DND-41 (cell line): Measurements from ENCODE around the gene PRXL2B.

Source experiments
- ATAC-seq: fragments of 200-7000 bp; cut with Tn5 transposase; 3 replicates; pipeline ENCODE4 v1.9.1; 2021; ENCODE audit warnings: low read depth; ENCODE audit not compliant: insufficient read depth
- DNase-seq: peaks from one replicate; pipeline ENCODE4 v3.0.0-alpha.2; 2020
- H2AFZ ChIP-seq: 2 replicates; pipeline ENCODE4 v1.6.0; 2012; ENCODE audit warnings: low read depth, low read length
- H3K27ac ChIP-seq: 2 replicates; pipeline ENCODE4 v1.5.1; 2012; ENCODE audit warnings: low read length, inconsistent platforms
- H3K27me3 ChIP-seq: fragments of 200-600 bp; sonication (generic); 2 replicates; pipeline ENCODE4 v1.6.0; 2012; ENCODE audit warnings: low read length, mild to moderate bottlenecking, inconsistent platforms; ENCODE audit not compliant: insufficient read depth, poor library complexity
- H3K36me3 ChIP-seq: 2 replicates; pipeline ENCODE4 v1.5.1; 2012; ENCODE audit warnings: low read length, inconsistent platforms; ENCODE audit not compliant: insufficient read depth
- H3K4me1 ChIP-seq: 2 replicates; pipeline ENCODE4 v1.5.1; 2012; ENCODE audit warnings: mild to moderate bottlenecking, low read length; ENCODE audit not compliant: insufficient read depth
- H3K4me2 ChIP-seq: 2 replicates; pipeline ENCODE4 v1.6.0; 2012; ENCODE audit warnings: mild to moderate bottlenecking, moderate library complexity, low read length, inconsistent platforms; ENCODE audit not compliant: insufficient read depth
- H3K4me3 ChIP-seq, 2 experiments: fragments of 200-600 bp in 1 of 2; shearing (Covaris generic) in 1 of 2; 2 replicates each; pipeline ENCODE4 v1.5.1; 2012 to 2016; ENCODE audit warnings: inconsistent platforms in 2 of 2, low read length in 2 of 2, mild to moderate bottlenecking in 2 of 2, low read depth in 1 of 2, moderate library complexity in 1 of 2
- H3K79me2 ChIP-seq: 2 replicates; pipeline ENCODE4 v1.6.0; 2012; ENCODE audit warnings: low read length, inconsistent platforms; ENCODE audit not compliant: insufficient read depth
- H3K9ac ChIP-seq: 2 replicates; pipeline ENCODE4 v1.6.0; 2012; ENCODE audit warnings: low read depth, mild to moderate bottlenecking, inconsistent platforms, low read length, moderate library complexity
- H3K9me3 ChIP-seq: 2 replicates; pipeline ENCODE4 v1.5.1; 2012; ENCODE audit warnings: low read length, moderate library complexity, mild to moderate bottlenecking, inconsistent platforms; ENCODE audit not compliant: insufficient read depth, severe bottlenecking
- H4K20me1 ChIP-seq: 2 replicates; pipeline ENCODE4 v1.6.0; 2012; ENCODE audit warnings: low read length; ENCODE audit not compliant: insufficient read depth
- EZH2 ChIP-seq: IDR thresholded peaks from 3 replicates; pipeline ENCODE4 v1.6.1; 2012; ENCODE audit warnings: borderline replicate concordance, low read depth, mild to moderate bottlenecking, moderate library complexity, low read length, inconsistent platforms; ENCODE audit not compliant: severe bottlenecking
- TF ChIP-seq, protein P1 (sequence below): IDR thresholded peaks from 2 replicates; pipeline ENCODE4 v1.5.1; 2012; ENCODE audit warnings: borderline replicate concordance, low read length, moderate library complexity, mild to moderate bottlenecking; ENCODE audit not compliant: poor library complexity, severe bottlenecking; ENCODE audit errors: extremely low read depth

The PRXL2B gene

DNA sequence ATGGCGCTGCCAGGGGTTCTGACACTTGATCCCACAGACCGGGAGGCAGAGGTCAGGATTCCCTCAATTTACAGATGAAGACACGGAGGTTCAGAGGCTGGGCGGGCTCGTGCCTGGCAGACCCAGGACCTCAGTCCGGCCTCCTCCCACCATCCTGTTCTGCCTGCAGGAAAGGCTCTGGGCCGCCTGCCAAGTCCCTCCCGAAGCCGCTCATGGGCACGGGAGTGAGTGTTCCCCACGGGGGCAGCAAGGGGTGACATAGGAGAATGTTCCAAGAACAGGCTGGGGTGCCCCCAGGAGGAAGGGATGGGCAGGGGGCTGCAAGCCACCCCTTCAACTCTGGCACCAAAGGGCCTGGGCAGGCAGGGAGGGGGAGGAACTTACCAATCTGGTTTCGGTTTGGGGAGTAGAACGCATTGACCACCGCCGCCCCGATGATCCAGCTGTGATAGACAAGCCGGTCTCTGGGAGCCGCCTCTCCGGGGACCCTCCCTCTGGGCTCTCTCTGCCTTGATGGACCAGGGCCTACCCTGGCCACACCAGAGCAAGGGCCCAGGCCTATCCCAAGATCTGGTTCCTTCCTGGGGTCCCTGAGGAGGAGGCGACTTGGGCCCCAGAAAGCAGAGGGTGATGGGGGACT, 7.5 kb downstream of the PRXL2B start:
- Histone ChIP-seq H3K4me3 (no peak overlapping the region), H3K9ac (no peak overlapping the region)
- no peak for ATAC-seq

DNA sequence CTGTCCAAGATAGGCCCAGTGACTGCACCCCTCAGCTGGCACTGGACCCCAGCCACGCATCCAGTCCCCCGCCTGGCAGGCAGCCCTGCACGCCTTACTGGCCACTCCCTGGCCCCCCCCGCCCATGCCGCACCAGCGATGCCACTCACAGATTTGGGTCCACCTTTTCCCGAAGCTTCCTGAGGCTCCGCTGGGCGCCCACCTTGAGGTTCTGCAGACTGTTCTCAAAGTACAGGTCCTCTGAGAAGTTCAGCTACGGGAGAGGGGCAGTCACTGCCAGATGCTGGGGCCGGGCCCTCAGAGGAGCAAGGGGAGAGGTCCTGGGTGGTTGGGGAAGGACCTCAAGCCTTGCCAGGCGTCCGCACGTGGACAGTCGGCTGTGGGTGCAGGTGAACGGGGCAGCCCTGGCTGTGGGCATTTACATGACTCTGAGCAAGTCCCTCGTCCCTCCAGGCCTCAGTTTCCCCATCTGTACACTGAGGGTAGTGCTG, 8.1 kb downstream of the PRXL2B start:
- ATAC-seq (no peak), DNase-seq (no peak)
- Histone ChIP-seq H3K4me3 (no peak overlapping the region), H3K27ac (no peak overlapping the region), H3K79me2 (no peaks in the 10 kb centered on the region), H3K4me2 (no peak overlapping the region), H3K36me3 (no peaks in the 10 kb centered on the region), H3K27me3 (no peaks in the 10 kb centered on the region), H3K4me1 (no peaks in the 10 kb centered on the region), H3K9ac (no peak overlapping the region), H3K9me3 (peaks cover 3% of the 10 kb centered on the region), H2AFZ (no peak overlapping the region), H4K20me1 (no peaks in the 10 kb centered on the region)
- TF ChIP-seq, protein P1, sequence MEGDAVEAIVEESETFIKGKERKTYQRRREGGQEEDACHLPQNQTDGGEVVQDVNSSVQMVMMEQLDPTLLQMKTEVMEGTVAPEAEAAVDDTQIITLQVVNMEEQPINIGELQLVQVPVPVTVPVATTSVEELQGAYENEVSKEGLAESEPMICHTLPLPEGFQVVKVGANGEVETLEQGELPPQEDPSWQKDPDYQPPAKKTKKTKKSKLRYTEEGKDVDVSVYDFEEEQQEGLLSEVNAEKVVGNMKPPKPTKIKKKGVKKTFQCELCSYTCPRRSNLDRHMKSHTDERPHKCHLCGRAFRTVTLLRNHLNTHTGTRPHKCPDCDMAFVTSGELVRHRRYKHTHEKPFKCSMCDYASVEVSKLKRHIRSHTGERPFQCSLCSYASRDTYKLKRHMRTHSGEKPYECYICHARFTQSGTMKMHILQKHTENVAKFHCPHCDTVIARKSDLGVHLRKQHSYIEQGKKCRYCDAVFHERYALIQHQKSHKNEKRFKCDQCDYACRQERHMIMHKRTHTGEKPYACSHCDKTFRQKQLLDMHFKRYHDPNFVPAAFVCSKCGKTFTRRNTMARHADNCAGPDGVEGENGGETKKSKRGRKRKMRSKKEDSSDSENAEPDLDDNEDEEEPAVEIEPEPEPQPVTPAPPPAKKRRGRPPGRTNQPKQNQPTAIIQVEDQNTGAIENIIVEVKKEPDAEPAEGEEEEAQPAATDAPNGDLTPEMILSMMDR, result no peak
- no peak for TF ChIP-seq EZH2

More for the DNA sequence above, 7.5 kb downstream of the PRXL2B start:
- H2AFZ ChIP-seq, result no peak overlapping the region
- no peak for DNase-seq
- H4K20me1 ChIP-seq, result 0 out of 2 replicates have a peak, but pooled peaks cover 4% of the 10 kb centered on the region
- H3K79me2 ChIP-seq, result no peaks in the 10 kb centered on the region
- H3K4me2 ChIP-seq, result no peak overlapping the region
- H3K9me3 ChIP-seq, result peaks cover 3% of the 10 kb centered on the region
- H3K36me3 ChIP-seq, result no peaks in the 10 kb centered on the region
- no peak overlapping the region for H3K27ac ChIP-seq
- TF ChIP-seq, protein P1, result no peak
- TF ChIP-seq EZH2, result no peak
- H3K4me1 ChIP-seq, result no peaks in the 10 kb centered on the region
- H3K27me3 ChIP-seq, result no peaks in the 10 kb centered on the region

DNA sequence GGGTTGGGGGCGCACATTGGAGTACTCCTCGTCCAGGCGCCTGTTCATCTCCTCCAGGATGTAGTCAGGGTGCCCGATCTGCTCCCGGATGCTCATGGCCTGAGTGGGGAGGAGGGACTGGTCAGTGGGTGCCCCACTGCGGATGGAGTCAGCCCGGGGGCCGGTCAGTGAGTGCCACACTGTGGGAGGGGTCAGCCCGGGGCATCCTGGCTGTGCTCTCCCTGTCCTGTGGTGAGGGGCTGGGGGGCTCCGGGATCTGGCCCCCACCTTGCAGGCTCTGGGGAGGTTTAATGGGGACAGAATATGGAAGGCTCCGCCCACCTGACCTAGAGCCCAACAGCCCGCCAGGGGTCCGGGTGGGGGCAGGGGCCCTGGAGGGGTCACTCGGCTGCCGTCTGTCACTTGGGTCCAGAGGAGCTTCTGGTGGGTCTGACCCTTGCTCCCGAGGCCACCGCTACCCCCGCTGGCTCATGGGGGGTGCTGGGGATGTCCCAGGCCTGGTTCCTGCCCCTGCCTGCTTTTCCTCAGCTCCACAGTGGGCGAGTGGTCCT, 8.8 kb downstream of the PRXL2B start:
- Histone ChIP-seq H3K9ac (no peak overlapping the region), H3K79me2 (no peaks in the 10 kb centered on the region), H3K27ac (no peak overlapping the region), H3K4me2 (no peak overlapping the region), H3K4me3 (no peak overlapping the region), H4K20me1 (no peaks in the 10 kb centered on the region), H3K9me3 (peaks cover 3% of the 10 kb centered on the region), H3K4me1 (no peaks in the 10 kb centered on the region), H3K27me3 (no peaks in the 10 kb centered on the region), H2AFZ (no peak overlapping the region), H3K36me3 (no peaks in the 10 kb centered on the region)
- TF ChIP-seq, protein P1, result no peak
- no peak for TF ChIP-seq EZH2
- DNase-seq, result no peak
- ATAC-seq, result no peak
